HEK293 (cell line): Measurements from ENCODE around the gene RRM1.
A peak's percentile ranks its signal among the peaks of the same experiment; 100 is the strongest.
"Not testable (repeated sequence)": the region's sequence is repeated elsewhere in the genome, so short reads cannot be mapped to it uniquely, and the experiment has no call there.

Experiments used
- CTCF ChIA-PET: fragments of 350-600 bp; formaldehyde crosslinking; extraction: SDS; loops from one replicate; lab custom pipeline; 2021; ENCODE audit warnings: antibody characterized with exemption; lab: Yijun Ruan, JAX
- POLR2A ChIA-PET: fragments of 300-600 bp; formaldehyde crosslinking; extraction: SDS; loops from one replicate; lab custom pipeline; 2020; ENCODE audit warnings: antibody characterized with exemption, inconsistent platforms; lab: Yijun Ruan, JAX
- H3K27ac ChIP-seq: fragments of 200-500 bp; sonication (Bioruptor generic); 2 replicates; pipeline ENCODE4 v1.5.1; 2014; ENCODE audit warnings: low read depth, low read length, control low read depth, inconsistent platforms; ENCODE audit errors: extremely low read depth
- H3K36me3 ChIP-seq, 2 experiments: fragments of 200-500 bp in 1 of 2; sonication (Bioruptor generic) in 1 of 2; 1 replicate in 1 of 2; 2 replicates in 1 of 2; pipeline ENCODE4 v1.5.1; 2014 to 2017; ENCODE audit warnings: inconsistent platforms in 2 of 2, low read length in 2 of 2; ENCODE audit not compliant: control insufficient read depth in 2 of 2, insufficient read depth in 1 of 2
- H3K4me1 ChIP-seq: fragments of 200-500 bp; sonication (Bioruptor generic); 2 replicates; pipeline ENCODE4 v1.5.1; 2014; ENCODE audit warnings: mild to moderate bottlenecking, low read length, inconsistent platforms; ENCODE audit not compliant: control insufficient read depth, insufficient read depth
- H3K4me3 ChIP-seq: 2 replicates; pipeline ENCODE4 v1.5.1; 2011; ENCODE audit warnings: low read depth, mild to moderate bottlenecking, control low read depth, low read length, moderate library complexity
- H3K9me3 ChIP-seq: fragments of 200-500 bp; sonication (Bioruptor generic); 2 replicates; pipeline ENCODE4 v1.5.1; 2014; ENCODE audit warnings: low read depth, low read length, inconsistent platforms; ENCODE audit not compliant: control insufficient read depth, insufficient read depth
- GLIS1 ChIP-seq: fragments of 450-650 bp; formaldehyde crosslinking; IDR thresholded peaks from 2 replicates; pipeline ENCODE4 v1.5.1; 2016; ENCODE audit warnings: missing biosample characterization, missing genetic modification characterization
- HOXD13 ChIP-seq: sonication (generic); formaldehyde crosslinking; IDR thresholded peaks from 2 replicates; pipeline ENCODE4 v1.8.0; 2022; ENCODE audit warnings: missing genetic modification reagents, borderline replicate concordance
- YY1 ChIP-seq: fragments of 450-650 bp; formaldehyde crosslinking; IDR thresholded peaks from 2 replicates; pipeline ENCODE4 v1.5.1; 2018; ENCODE audit warnings: missing biosample characterization, missing genetic modification characterization
- ZNF112 ChIP-seq: fragments of 450-650 bp; formaldehyde crosslinking; IDR thresholded peaks from 2 replicates; pipeline ENCODE4 v1.5.0; 2017; ENCODE audit warnings: missing biosample characterization, missing genetic modification characterization
- ZNF146 ChIP-seq: fragments of 450-650 bp; formaldehyde crosslinking; IDR thresholded peaks from 2 replicates; pipeline ENCODE4 v1.5.1; 2016; ENCODE audit warnings: missing biosample characterization, missing genetic modification characterization
- ZNF157 ChIP-seq: fragments of 450-650 bp; formaldehyde crosslinking; IDR thresholded peaks from 2 replicates; pipeline ENCODE4 v1.5.1; 2016; ENCODE audit warnings: missing biosample characterization, missing genetic modification characterization
- ZNF248 ChIP-seq: fragments of 450-650 bp; formaldehyde crosslinking; IDR thresholded peaks from 2 replicates; pipeline ENCODE4 v1.5.1; 2017; ENCODE audit warnings: missing biosample characterization, missing genetic modification characterization
- ZNF274 ChIP-seq, 2 experiments: fragments of 200-500 bp in 1 of 2; fragments of 450-650 bp in 1 of 2; sonication (Bioruptor generic) in 1 of 2; formaldehyde crosslinking in 1 of 2; IDR thresholded peaks; 2 replicates each; pipeline versions ENCODE4 v1.5.1 to v1.6.1; 2014 to 2016; ENCODE audit warnings: borderline replicate concordance in 1 of 2, inconsistent platforms in 1 of 2, low read length in 1 of 2, missing biosample characterization in 1 of 2, missing genetic modification characterization in 1 of 2
- ZNF510 ChIP-seq: fragments of 450-650 bp; formaldehyde crosslinking; IDR thresholded peaks from 2 replicates; pipeline ENCODE4 v1.5.1; 2018; ENCODE audit warnings: mild to moderate bottlenecking, missing genetic modification characterization, missing biosample characterization; ENCODE audit not compliant: insufficient replicate concordance
- ZNF596 ChIP-seq: fragments of 450-650 bp; IDR thresholded peaks from 2 replicates; pipeline ENCODE4 v1.5.0; 2018; ENCODE audit warnings: missing biosample characterization, mild to moderate bottlenecking, missing genetic modification characterization, moderate library complexity
- ZNF785 ChIP-seq: fragments of 450-650 bp; formaldehyde crosslinking; IDR thresholded peaks from 2 replicates; pipeline ENCODE4 v1.5.1; 2016; ENCODE audit warnings: missing biosample characterization, missing genetic modification characterization
- TF ChIP-seq, protein P1 (sequence below): fragments of 450-650 bp; formaldehyde crosslinking; IDR thresholded peaks from 2 replicates; pipeline ENCODE4 v1.5.1; 2016; ENCODE audit warnings: missing biosample characterization, missing genetic modification characterization
- TF ChIP-seq, protein P2 (sequence below): fragments of 450-650 bp; formaldehyde crosslinking; IDR thresholded peaks from 2 replicates; pipeline ENCODE4 v1.5.1; 2016; ENCODE audit warnings: missing biosample characterization, missing genetic modification characterization
- TF ChIP-seq, protein P3 (sequence below): fragments of 450-650 bp; formaldehyde crosslinking; IDR thresholded peaks from 2 replicates; pipeline ENCODE4 v1.5.1; 2016; ENCODE audit warnings: missing biosample characterization, missing genetic modification characterization
- TF ChIP-seq, protein P4 (sequence below): fragments of 450-650 bp; formaldehyde crosslinking; IDR thresholded peaks from 2 replicates; pipeline ENCODE4 v1.5.1; 2016; ENCODE audit warnings: missing biosample characterization, missing genetic modification characterization

Gene RRM1

DNA sequence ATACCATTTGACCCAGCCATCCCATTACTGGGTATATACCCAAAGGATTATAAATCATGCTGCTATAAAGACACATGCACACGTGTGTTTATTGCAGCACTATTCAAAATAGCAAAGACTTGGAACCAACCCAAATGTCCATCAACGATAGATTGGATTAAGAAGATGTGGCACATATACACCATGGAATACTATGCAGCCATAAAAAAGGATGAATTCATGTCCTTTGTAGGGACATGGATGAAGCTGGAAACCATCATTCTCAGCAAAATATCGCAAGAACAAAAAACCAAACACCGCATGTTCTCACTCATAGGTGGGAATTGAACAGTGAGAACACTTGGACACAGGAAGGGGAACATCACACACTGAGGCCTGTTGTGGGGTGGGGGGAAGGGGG, 41.4 kb upstream of the RRM1 start:
- H3K4me1 ChIP-seq, H3K4me3 ChIP-seq, POLR2A ChIA-PET, H3K27ac ChIP-seq, H3K36me3 ChIP-seq, H3K9me3 ChIP-seq: not testable (repeated sequence)
- TF ChIP-seq ZNF146, result peak; percentile 78
- CTCF ChIA-PET, result interaction anchor here (3.9 kb wide), 1 partner anchor 20 kb away, joined by 24 read pairs; no protein-coding TSS in a partner anchor

DNA sequence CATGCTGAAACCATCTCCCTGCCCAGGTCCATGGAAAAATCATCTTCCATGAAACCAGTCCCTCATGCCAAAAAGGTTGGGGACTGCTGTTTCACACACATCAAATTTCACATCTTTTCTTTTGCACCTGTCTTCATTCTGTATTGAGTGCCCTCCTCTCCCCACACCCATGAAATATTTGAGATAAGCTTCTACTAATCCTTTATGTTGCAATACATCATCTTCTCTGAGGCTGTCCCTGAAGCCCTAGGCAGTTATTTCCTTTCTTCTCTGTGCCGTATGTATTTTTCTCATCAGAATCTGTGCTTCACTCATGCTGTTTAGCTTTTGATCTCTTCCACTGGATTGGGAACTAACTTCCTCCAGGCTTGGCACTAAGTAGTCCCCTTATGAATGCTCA, 40.0 kb upstream of the RRM1 start:
- H3K4me1 ChIP-seq, result no peaks in the 10 kb centered on the region
- ChIA-PET POLR2A (no interaction called here), CTCF (interaction anchor here (0.5 to 3.9 kb wide), 4 partner anchors 11 to 200 kb away, joined by 3 to 24 read pairs (median 4); no protein-coding TSS in a partner anchor)

DNA sequence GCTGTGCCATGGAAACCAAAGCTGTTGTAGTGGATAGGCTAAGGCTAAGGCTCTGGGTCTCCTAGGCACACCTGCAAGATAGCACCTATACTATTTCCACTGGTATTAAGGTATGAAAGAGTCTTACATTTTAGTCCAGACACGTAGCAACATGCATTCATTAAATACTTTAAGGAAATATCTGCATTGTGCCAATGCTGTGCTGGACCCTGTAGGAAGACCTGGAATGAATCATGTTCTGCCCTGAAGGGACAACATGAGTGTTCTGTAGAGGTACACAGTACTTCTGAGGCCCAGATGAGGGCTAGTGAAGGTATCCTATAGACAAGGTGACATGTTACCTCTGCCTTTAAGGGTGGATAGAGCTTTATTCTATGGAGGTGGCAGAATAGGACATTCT, 35.2 kb upstream of the RRM1 start:
- POLR2A ChIA-PET, result no interaction called here
- no peaks in the 10 kb centered on the region for H3K9me3 ChIP-seq
- H3K27ac ChIP-seq, result no peak overlapping the region
- no peak overlapping the region for H3K4me3 ChIP-seq
- CTCF ChIA-PET, result interaction anchor here (2.0 to 4.4 kb wide), 2 partner anchors 13 to 210 kb away, joined by 10 to 33 read pairs; no protein-coding TSS in a partner anchor
- TF ChIP-seq ZNF510 (tag by site-specific recombination), result no peak
- no peak for TF ChIP-seq HOXD13
- H3K36me3 ChIP-seq, result peaks cover 0 to 25% of the 10 kb centered on the region in 2 experiments; a peak in 2 of 3 replicates
- no peaks in the 10 kb centered on the region for H3K4me1 ChIP-seq

More for the DNA sequence above, 40.0 kb upstream of the RRM1 start:
- no peak overlapping the region for H3K4me3 ChIP-seq
- peaks cover 0 to 13% of the 10 kb centered on the region in 2 experiments; a peak in 1 of 3 replicates for H3K36me3 ChIP-seq
- TF ChIP-seq, protein P1, sequence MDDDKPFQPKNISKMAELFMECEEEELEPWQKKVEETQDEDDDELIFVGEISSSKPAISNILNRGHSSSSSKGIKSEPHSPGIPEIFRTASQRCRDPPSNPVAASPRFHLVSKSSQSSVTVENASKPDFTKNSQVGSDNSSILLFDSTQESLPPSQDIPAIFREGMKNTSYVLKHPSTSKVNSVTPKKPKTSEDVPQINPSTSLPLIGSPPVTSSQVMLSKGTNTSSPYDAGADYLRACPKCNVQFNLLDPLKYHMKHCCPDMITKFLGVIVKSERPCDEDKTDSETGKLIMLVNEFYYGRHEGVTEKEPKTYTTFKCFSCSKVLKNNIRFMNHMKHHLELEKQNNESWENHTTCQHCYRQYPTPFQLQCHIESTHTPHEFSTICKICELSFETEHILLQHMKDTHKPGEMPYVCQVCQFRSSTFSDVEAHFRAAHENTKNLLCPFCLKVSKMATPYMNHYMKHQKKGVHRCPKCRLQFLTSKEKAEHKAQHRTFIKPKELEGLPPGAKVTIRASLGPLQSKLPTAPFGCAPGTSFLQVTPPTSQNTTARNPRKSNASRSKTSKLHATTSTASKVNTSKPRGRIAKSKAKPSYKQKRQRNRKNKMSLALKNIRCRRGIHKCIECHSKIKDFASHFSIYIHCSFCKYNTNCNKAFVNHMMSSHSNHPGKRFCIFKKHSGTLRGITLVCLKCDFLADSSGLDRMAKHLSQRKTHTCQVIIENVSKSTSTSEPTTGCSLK (tag by site-specific recombination), result no peak
- no peak for TF ChIP-seq YY1 (tag by site-specific recombination)
- TF ChIP-seq ZNF248, result no peak
- TF ChIP-seq, protein P2, sequence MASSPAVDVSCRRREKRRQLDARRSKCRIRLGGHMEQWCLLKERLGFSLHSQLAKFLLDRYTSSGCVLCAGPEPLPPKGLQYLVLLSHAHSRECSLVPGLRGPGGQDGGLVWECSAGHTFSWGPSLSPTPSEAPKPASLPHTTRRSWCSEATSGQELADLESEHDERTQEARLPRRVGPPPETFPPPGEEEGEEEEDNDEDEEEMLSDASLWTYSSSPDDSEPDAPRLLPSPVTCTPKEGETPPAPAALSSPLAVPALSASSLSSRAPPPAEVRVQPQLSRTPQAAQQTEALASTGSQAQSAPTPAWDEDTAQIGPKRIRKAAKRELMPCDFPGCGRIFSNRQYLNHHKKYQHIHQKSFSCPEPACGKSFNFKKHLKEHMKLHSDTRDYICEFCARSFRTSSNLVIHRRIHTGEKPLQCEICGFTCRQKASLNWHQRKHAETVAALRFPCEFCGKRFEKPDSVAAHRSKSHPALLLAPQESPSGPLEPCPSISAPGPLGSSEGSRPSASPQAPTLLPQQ (tag by site-specific recombination), result no peak
- no peak for TF ChIP-seq ZNF785 (tag by site-specific recombination)
- no peak for TF ChIP-seq GLIS1
- TF ChIP-seq, protein P3, sequence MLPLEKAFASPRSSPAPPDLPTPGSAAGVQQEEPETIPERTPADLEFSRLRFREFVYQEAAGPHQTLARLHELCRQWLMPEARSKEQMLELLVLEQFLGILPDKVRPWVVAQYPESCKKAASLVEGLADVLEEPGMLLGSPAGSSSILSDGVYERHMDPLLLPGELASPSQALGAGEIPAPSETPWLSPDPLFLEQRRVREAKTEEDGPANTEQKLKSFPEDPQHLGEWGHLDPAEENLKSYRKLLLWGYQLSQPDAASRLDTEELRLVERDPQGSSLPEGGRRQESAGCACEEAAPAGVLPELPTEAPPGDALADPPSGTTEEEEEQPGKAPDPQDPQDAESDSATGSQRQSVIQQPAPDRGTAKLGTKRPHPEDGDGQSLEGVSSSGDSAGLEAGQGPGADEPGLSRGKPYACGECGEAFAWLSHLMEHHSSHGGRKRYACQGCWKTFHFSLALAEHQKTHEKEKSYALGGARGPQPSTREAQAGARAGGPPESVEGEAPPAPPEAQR (tag by site-specific recombination), result no peak
- no peak for TF ChIP-seq ZNF112 (tag by site-specific recombination)
- TF ChIP-seq ZNF274 (IDR thresholded peaks at IDR 0.05; ENCODE audit: low read length), result no peak
- TF ChIP-seq ZNF274 (tag by site-specific recombination; IDR thresholded peaks at IDR 0.05; ENCODE audit: borderline replicate concordance), result no peak
- no peak for TF ChIP-seq ZNF157 (tag by site-specific recombination)
- TF ChIP-seq, protein P4, sequence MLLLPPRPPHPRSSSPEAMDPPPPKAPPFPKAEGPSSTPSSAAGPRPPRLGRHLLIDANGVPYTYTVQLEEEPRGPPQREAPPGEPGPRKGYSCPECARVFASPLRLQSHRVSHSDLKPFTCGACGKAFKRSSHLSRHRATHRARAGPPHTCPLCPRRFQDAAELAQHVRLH, result no peak
- no peak for TF ChIP-seq ZNF596 (tag by site-specific recombination)
- no peak overlapping the region for H3K27ac ChIP-seq
- H3K9me3 ChIP-seq, result no peaks in the 10 kb centered on the region
